Mesenteric fat pad (tissue), 1 donor: ENCODE measurements around the gene HOPX. TPM values are rescaled to one million over a fixed set of nuclear protein-coding genes. Genes with fewer than 3 reads are reported as not detected.

ENCODE experiments used
- total RNA-seq: library from RNA; stranded (reverse); fragmentation: NEBNext Ultra II Directional; extraction: Animal tissue kit (Norgen Biotek cat#: 25700); gene quantifications from one replicate; pipeline ENCODE4 v1.2.1, GENCODE V29; 2021
- donor health status: DM: yes; HTN: yes; CAD: no.

HOPX gene
- total RNA-seq, 1 donor from 2014 or later = 3.2 TPM

Other genes with a start within 250 kb of the HOPX start
- gene PPAT, start 245.7 kb downstream of the HOPX start, total RNA-seq = 4.8 TPM
- 41.2 TPM for gene PAICS, start 245.0 kb downstream of the HOPX start, total RNA-seq
- 83.7 TPM for gene SRP72, start 213.7 kb downstream of the HOPX start, total RNA-seq
- gene ARL9, start 175.5 kb downstream of the HOPX start, total RNA-seq = not detected
- not detected for gene SPINK2, start 140.4 kb upstream of the HOPX start, total RNA-seq
- 32.1 TPM for gene REST, start 226.6 kb upstream of the HOPX start, total RNA-seq